Lung (tissue), 12 donors: ENCODE data around the gene SAFB2. TPM values are rescaled to one million over a fixed set of nuclear protein-coding genes. Genes with fewer than 3 reads are reported as not detected.

Experiments
- ATAC-seq: fragments of 200-7000 bp; cut with Tn5 transposase; one replicate; pipeline ENCODE4 v1.9.1; 2020; ENCODE audit warnings: moderate number of reproducible peaks; ENCODE audit not compliant: insufficient read depth, low FRiP score
- DNase-seq, 3 donors: peaks; one replicate each; pipeline ENCODE4 v3.0.0-alpha.2; 2013 to 2017
- H3K27ac ChIP-seq, 2 donors: one replicate each; pipeline ENCODE4 v1.5.1; 2013; ENCODE audit warnings: mild to moderate bottlenecking in 2 of 2, moderate library complexity in 2 of 2, control low read depth in 1 of 2, inconsistent platforms in 1 of 2, low read depth in 1 of 2, low read length in 1 of 2
- H3K27me3 ChIP-seq, 3 donors: one replicate each; pipeline ENCODE4 v1.5.1; 2013; ENCODE audit warnings: low read length in 2 of 3; ENCODE audit not compliant: control insufficient read depth in 3 of 3, insufficient read depth in 3 of 3
- H3K36me3 ChIP-seq, 4 donors: one replicate each; pipeline ENCODE4 v1.5.1; 2013; ENCODE audit warnings: low read length in 4 of 4, mild to moderate bottlenecking in 1 of 4, moderate library complexity in 1 of 4; ENCODE audit not compliant: control insufficient read depth in 4 of 4, insufficient read depth in 4 of 4
- H3K4me1 ChIP-seq, 5 donors: one replicate each; pipeline ENCODE4 v1.5.1; 2013; ENCODE audit warnings: low read length in 5 of 5, mild to moderate bottlenecking in 2 of 5, moderate library complexity in 1 of 5; ENCODE audit not compliant: control insufficient read depth in 5 of 5, insufficient read depth in 5 of 5
- H3K4me3 ChIP-seq: one replicate; pipeline ENCODE4 v1.5.1; 2013; ENCODE audit warnings: mild to moderate bottlenecking, control low read depth, moderate library complexity
- H3K9ac ChIP-seq, 2 donors: one replicate each; pipeline ENCODE4 v1.5.1; 2013; ENCODE audit warnings: low read length in 2 of 2, control low read depth in 1 of 2; ENCODE audit not compliant: insufficient read depth in 1 of 2
- H3K9me3 ChIP-seq, 4 donors: one replicate each; pipeline ENCODE4 v1.5.1; 2013; ENCODE audit warnings: low read length in 3 of 4, mild to moderate bottlenecking in 1 of 4, moderate library complexity in 1 of 4; ENCODE audit not compliant: control insufficient read depth in 4 of 4, insufficient read depth in 3 of 4
- CTCF ChIP-seq: IDR thresholded peaks from 2 replicates; pipeline ENCODE4 v1.5.1; 2012; ENCODE audit warnings: mild to moderate bottlenecking; ENCODE audit errors: control extremely low read depth, extremely low read depth
- WGBS, 2 donors: extraction: QIAGEN DNeasy Blood & Tissue Kit; methylation state at CpG; one replicate each; pipeline ENCODE4 v1.1.7; 2013; 5-methylcytosine and 5-hydroxymethylcytosine counted together
- polyA plus RNA-seq, 2 donors: library from polyadenylated mRNA; stranded (reverse); fragments of 200-250 nt; gene quantifications; one replicate each; pipeline ENCODE4 v1.2.1, GENCODE V29; 2013
- total RNA-seq, 2 donors: library from RNA; depleted of rRNA in 1 of 2; stranded (reverse); fragments of >200 nt in 1 of 2; gene quantifications; one replicate each; pipeline ENCODE4 v1.2.1, GENCODE V29; 2014 to 2021
- donor health status: control.
- donor health status: control.
- donor health status: Bipolar disorder and iron deficiency.
- donor health status: healthy.
- donor health status: DM: yes; HTN: yes; CAD: no.

Gene SAFB2
- total and polyA plus RNA-seq, 4 donors: 39.7 to 88.6 (median 68.5) TPM

- Histone ChIP-seq H3K36me3 (no peaks in the 10 kb centered on the region), H3K9me3 (peaks cover 0 to 22% (median 4%) of the 10 kb centered on the region in 4 donors), H3K27me3 (peaks cover 0 to 13% (median 0%) of the 10 kb centered on the region in 3 donors), H3K27ac (no peak overlapping the region), H3K9ac (no peak overlapping the region), H3K4me3 (no peak overlapping the region), H3K4me1 (no peaks in the 10 kb centered on the region)
- DNase-seq (no peak), ATAC-seq (no peak)
- TF ChIP-seq CTCF: no peak
- WGBS, 2 donors: 36 to 50% methylated on average over 2 to 3 of the region's 3 CpGs
These were observed 62.8 kb downstream of the SAFB2 start for GRCh38 chr19:5559804-5560133.

- WGBS, 2 donors: 80 to 85% methylated on average over 2 of the region's 2 CpGs
- H3K9me3 ChIP-seq: peaks cover 0 to 22% (median 4%) of the 10 kb centered on the region in 4 donors
- ATAC-seq (no peak), DNase-seq (no peak)
- no peaks in the 10 kb centered on the region for H3K36me3 ChIP-seq
- no peak overlapping the region for H3K4me3 ChIP-seq
- H3K4me1 ChIP-seq: no peaks in the 10 kb centered on the region
- peaks cover 0 to 13% (median 0%) of the 10 kb centered on the region in 3 donors for H3K27me3 ChIP-seq
- TF ChIP-seq CTCF: no peak
- no peak overlapping the region for H3K9ac ChIP-seq
- H3K27ac ChIP-seq: no peak overlapping the region
These were observed 64.4 kb downstream of the SAFB2 start for GRCh38 chr19:5558101-5558621.

GRCh38 chr19:5557691-5558090 is 64.9 kb downstream of the SAFB2 start:
- DNase-seq: no peak
- WGBS, 2 donors: 43 to 59% methylated on average over 13 of the region's 13 CpGs
- Histone ChIP-seq H3K4me3 (no peak overlapping the region), H3K36me3 (no peaks in the 10 kb centered on the region), H3K4me1 (no peaks in the 10 kb centered on the region), H3K27ac (no peak overlapping the region), H3K9me3 (peaks cover 0 to 19% (median 4%) of the 10 kb centered on the region in 4 donors), H3K9ac (no peak overlapping the region), H3K27me3 (peaks cover 0 to 10% (median 0%) of the 10 kb centered on the region in 3 donors)
- TF ChIP-seq CTCF: no peak
- ATAC-seq: no peak

GRCh38 chr19:5554828-5555227 is 67.7 kb downstream of the SAFB2 start:
- Histone ChIP-seq H3K4me1 (no peaks in the 10 kb centered on the region), H3K27me3 (no peaks in the 10 kb centered on the region), H3K9me3 (peaks cover 0 to 8% (median 0%) of the 10 kb centered on the region in 4 donors), H3K4me3 (no peak overlapping the region), H3K9ac (no peak overlapping the region), H3K36me3 (no peaks in the 10 kb centered on the region), H3K27ac (no peak overlapping the region)
- no peak for TF ChIP-seq CTCF
- ATAC-seq (no peak), DNase-seq (no peak)
- 81 to 88% methylated on average over 5 of the region's 5 CpGs for WGBS, 2 donors
